SK-N-SH treated with all-trans-retinoic acid at 6 μM for 48 hours (cell line): ENCODE measurements around the gene KLRK1.
"Not testable (repeated sequence)": the region's sequence is repeated elsewhere in the genome, so short reads cannot be mapped to it uniquely, and the experiment has no call there.

Experiments used
- ATAC-seq: fragments of 200-7000 bp; cut with Tn5 transposase; 3 replicates; pipeline ENCODE4 v1.9.1; 2020; ENCODE audit warnings: mild to moderate bottlenecking, moderate library complexity
- ARNTL ChIP-seq: fragments of 450-650 bp; formaldehyde crosslinking; IDR thresholded peaks from 2 replicates; pipeline ENCODE4 v1.5.0; 2020; ENCODE audit warnings: low read depth, mild to moderate bottlenecking, moderate library complexity, borderline replicate concordance
- BACH2 ChIP-seq: fragments of 250-450 bp; sonication (Bioruptor Pico); IDR thresholded peaks from 2 replicates; pipeline ENCODE4 v1.9.0; 2021; ENCODE audit warnings: mild to moderate bottlenecking, borderline replicate concordance
- CSDC2 ChIP-seq: fragments of 250-450 bp; sonication (Bioruptor Pico); IDR thresholded peaks from 2 replicates; pipeline ENCODE4 v1.5.0; 2020; ENCODE audit warnings: mild to moderate bottlenecking, moderate library complexity
- ESRRG ChIP-seq: fragments of 250-450 bp; sonication (Bioruptor Pico); IDR thresholded peaks from 2 replicates; pipeline ENCODE4 v1.6.1; 2021; ENCODE audit warnings: mild to moderate bottlenecking
- GLIS3 ChIP-seq: fragments of 250-450 bp; sonication (Bioruptor Pico); IDR thresholded peaks from 2 replicates; pipeline ENCODE4 v1.5.0; 2020; ENCODE audit warnings: mild to moderate bottlenecking, moderate library complexity
- ISL1 ChIP-seq: fragments of 250-450 bp; sonication (Bioruptor Pico); IDR thresholded peaks from 2 replicates; pipeline ENCODE4 v2.1.2; 2022; ENCODE audit warnings: mild to moderate bottlenecking, moderate library complexity
- OSR1 ChIP-seq: fragments of 250-450 bp; sonication (Bioruptor Pico); IDR thresholded peaks from 2 replicates; pipeline ENCODE4 v1.8.0; 2022; ENCODE audit warnings: moderate library complexity, mild to moderate bottlenecking, inconsistent platforms
- PPARA ChIP-seq: fragments of 250-450 bp; sonication (Bioruptor Pico); IDR thresholded peaks from 2 replicates; pipeline ENCODE4 v1.5.0; 2020; ENCODE audit warnings: mild to moderate bottlenecking, borderline replicate concordance
- RARB ChIP-seq: fragments of 250-450 bp; sonication (Bioruptor Pico); IDR thresholded peaks from 2 replicates; pipeline ENCODE4 v1.8.0; 2021; ENCODE audit warnings: mild to moderate bottlenecking, moderate library complexity
- SNAI2 ChIP-seq: fragments of 250-450 bp; sonication (Bioruptor Pico); IDR thresholded peaks from 2 replicates; pipeline ENCODE4 v1.5.0; 2020; ENCODE audit warnings: mild to moderate bottlenecking, moderate library complexity
- TOX ChIP-seq: fragments of 250-450 bp; sonication (Bioruptor Pico); IDR thresholded peaks from 2 replicates; pipeline ENCODE4 v1.8.0; 2021; ENCODE audit warnings: mild to moderate bottlenecking, moderate library complexity, borderline replicate concordance
- ZFP3 ChIP-seq: fragments of 250-450 bp; sonication (Bioruptor Pico); IDR thresholded peaks from 2 replicates; pipeline ENCODE4 v1.5.0; 2020; ENCODE audit warnings: mild to moderate bottlenecking, moderate library complexity
- ZNF8 ChIP-seq: fragments of 450-650 bp; formaldehyde crosslinking; IDR thresholded peaks from 2 replicates; pipeline ENCODE4 v1.5.0; 2020; ENCODE audit warnings: mild to moderate bottlenecking, moderate library complexity
- TF ChIP-seq, protein P1 (sequence below): fragments of 250-450 bp; sonication (Bioruptor Pico); IDR thresholded peaks from 2 replicates; pipeline ENCODE4 v1.8.0; 2020; ENCODE audit warnings: mild to moderate bottlenecking, moderate library complexity, borderline replicate concordance
- TF ChIP-seq, protein P2 (sequence below): fragments of 250-450 bp; sonication (Bioruptor Pico); IDR thresholded peaks from 2 replicates; pipeline ENCODE4 v1.5.0; 2020; ENCODE audit warnings: mild to moderate bottlenecking, moderate library complexity
- TF ChIP-seq, protein P3 (sequence below): fragments of 250-450 bp; sonication (Bioruptor Pico); IDR thresholded peaks from 2 replicates; pipeline ENCODE4 v1.5.1; 2020; ENCODE audit warnings: low read depth, mild to moderate bottlenecking, moderate library complexity

The KLRK1 gene

DNA sequence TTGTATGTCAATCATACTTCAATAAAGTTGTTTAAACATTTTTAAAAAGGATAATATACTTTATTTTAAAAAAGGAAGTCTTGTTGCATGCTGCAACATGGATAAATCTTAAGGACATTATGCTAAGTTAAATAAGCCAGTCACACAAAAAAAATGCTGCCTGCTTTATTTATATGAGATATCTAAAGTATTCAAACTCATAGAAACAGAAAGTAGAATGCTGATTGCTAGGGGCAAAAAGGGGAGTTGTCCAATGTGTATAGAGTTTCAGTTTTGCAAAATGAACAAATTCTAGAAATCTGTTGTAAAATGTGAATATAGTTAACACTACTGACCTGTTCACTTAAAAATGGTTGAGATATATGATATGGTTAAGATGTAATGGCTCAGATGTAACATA, 11.0 kb upstream of the KLRK1 start:
- no peak for ATAC-seq
- TF ChIP-seq, protein P1, sequence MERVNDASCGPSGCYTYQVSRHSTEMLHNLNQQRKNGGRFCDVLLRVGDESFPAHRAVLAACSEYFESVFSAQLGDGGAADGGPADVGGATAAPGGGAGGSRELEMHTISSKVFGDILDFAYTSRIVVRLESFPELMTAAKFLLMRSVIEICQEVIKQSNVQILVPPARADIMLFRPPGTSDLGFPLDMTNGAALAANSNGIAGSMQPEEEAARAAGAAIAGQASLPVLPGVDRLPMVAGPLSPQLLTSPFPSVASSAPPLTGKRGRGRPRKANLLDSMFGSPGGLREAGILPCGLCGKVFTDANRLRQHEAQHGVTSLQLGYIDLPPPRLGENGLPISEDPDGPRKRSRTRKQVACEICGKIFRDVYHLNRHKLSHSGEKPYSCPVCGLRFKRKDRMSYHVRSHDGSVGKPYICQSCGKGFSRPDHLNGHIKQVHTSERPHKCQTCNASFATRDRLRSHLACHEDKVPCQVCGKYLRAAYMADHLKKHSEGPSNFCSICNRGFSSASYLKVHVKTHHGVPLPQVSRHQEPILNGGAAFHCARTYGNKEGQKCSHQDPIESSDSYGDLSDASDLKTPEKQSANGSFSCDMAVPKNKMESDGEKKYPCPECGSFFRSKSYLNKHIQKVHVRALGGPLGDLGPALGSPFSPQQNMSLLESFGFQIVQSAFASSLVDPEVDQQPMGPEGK (CRISPR knock-in tag), result no peak
- TF ChIP-seq BACH2 (CRISPR knock-in tag) (no peak), OSR1 (CRISPR knock-in tag) (no peak), GLIS3 (no peak), ESRRG (CRISPR knock-in tag) (no peak)

DNA sequence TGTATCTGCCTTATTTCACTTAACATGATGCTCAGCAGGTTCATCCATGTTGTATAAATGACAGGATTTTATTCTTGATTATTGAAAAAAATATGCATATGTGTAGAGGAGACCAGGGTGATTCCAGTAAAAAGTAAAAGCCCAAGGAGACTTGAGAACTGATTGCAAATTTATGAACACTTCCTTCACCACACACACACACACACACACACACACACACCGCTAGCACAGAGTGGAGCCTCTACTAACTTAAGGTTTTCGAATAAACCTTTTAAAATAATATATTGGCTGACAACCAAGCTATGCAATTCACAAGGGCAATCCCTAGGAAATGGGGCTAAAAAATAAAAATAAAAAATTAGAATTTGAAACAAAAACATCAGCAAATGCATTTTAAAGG, 8.3 kb upstream of the KLRK1 start:
- ATAC-seq, result no peak
- TF ChIP-seq SNAI2 (no peak), RARB (CRISPR knock-in tag) (no peak), ZFP3 (no peak), ESRRG (CRISPR knock-in tag) (no peak), ZNF8 (CRISPR knock-in tag) (no peak), ISL1 (CRISPR knock-in tag) (no peak)
- TF ChIP-seq, protein P1 (CRISPR knock-in tag), result no peak
- TF ChIP-seq, all 23 proteins: peak for 0

DNA sequence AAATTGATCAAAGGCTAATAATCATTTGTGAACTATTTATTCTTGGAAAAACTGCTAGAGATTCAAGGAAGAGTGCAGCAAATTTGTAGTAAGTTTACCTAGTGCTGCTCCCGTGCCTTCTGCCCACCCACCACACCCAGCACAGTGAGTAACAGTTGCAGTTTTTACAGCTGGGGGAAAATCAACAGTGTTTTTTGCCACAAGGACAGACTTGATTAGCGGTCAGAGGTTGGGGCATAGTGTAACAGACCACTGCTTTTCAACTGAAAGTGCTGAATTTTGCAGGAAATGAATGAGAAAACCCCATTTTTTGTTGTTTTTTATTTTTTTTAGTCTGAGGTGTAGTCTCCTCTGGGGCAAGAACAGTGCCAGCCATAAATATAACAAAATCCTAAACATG, 7.5 kb upstream of the KLRK1 start:
- ATAC-seq, result no peak
- TF ChIP-seq CSDC2 (CRISPR knock-in tag) (no peak), TOX (CRISPR knock-in tag) (no peak), ARNTL (CRISPR knock-in tag) (no peak), ESRRG (CRISPR knock-in tag) (no peak), OSR1 (CRISPR knock-in tag) (no peak), ISL1 (CRISPR knock-in tag) (no peak)
- TF ChIP-seq, protein P2, sequence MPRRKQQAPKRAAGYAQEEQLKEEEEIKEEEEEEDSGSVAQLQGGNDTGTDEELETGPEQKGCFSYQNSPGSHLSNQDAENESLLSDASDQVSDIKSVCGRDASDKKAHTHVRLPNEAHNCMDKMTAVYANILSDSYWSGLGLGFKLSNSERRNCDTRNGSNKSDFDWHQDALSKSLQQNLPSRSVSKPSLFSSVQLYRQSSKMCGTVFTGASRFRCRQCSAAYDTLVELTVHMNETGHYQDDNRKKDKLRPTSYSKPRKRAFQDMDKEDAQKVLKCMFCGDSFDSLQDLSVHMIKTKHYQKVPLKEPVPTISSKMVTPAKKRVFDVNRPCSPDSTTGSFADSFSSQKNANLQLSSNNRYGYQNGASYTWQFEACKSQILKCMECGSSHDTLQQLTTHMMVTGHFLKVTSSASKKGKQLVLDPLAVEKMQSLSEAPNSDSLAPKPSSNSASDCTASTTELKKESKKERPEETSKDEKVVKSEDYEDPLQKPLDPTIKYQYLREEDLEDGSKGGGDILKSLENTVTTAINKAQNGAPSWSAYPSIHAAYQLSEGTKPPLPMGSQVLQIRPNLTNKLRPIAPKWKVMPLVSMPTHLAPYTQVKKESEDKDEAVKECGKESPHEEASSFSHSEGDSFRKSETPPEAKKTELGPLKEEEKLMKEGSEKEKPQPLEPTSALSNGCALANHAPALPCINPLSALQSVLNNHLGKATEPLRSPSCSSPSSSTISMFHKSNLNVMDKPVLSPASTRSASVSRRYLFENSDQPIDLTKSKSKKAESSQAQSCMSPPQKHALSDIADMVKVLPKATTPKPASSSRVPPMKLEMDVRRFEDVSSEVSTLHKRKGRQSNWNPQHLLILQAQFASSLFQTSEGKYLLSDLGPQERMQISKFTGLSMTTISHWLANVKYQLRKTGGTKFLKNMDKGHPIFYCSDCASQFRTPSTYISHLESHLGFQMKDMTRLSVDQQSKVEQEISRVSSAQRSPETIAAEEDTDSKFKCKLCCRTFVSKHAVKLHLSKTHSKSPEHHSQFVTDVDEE (CRISPR knock-in tag), result no peak

DNA sequence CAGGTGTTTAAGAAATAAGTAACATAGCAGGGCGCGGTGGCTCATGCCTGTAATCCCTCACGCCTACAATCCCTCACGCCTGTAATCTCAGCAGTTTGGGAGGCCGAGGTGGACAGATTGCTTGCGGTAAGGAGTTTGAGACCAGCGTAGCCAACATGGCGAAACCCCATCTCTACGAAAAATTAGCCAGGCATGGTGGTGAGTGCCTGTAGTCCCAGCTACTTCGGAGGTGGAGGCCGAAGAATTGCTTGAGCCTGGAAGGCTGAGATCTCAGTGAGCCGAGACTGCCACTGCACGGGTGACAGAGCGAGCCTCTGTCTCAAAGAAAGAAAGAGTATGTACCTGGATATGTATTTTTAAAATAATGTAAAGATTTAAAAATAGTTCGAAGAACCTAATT, 6.3 kb upstream of the KLRK1 start:
- ATAC-seq, result not testable (repeated sequence)

DNA sequence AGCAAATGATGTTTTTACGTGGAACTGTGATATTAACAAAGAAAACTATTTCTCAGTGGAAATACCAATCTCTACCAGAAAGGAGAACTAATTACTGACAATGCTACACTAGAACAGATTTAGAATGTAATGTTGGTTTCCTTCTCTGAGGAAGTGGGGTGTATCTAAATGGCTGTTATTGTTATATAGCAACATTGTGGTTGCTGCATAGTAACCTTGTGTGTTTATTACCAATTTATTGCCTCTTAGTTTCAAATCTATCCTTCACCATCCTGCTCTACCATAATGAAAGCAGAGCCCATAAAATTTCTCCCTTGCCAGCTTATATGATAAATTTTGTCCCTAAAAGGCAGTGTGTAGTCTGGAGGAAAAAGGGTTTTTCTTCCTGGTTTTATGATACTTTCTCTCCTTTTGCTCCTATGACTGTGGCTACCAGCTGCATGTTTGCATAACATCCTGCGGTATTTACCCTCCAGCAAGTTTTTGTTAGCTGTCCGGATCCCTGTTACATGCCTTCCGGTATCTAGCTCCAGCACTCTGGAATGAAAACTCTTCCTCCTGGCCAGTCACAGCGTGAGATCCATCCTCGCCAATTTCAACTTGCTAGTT, 5.7 kb upstream of the KLRK1 start:
- TF ChIP-seq RARB (CRISPR knock-in tag) (no peak), CSDC2 (CRISPR knock-in tag) (no peak), PPARA (no peak)
- TF ChIP-seq, protein P3, sequence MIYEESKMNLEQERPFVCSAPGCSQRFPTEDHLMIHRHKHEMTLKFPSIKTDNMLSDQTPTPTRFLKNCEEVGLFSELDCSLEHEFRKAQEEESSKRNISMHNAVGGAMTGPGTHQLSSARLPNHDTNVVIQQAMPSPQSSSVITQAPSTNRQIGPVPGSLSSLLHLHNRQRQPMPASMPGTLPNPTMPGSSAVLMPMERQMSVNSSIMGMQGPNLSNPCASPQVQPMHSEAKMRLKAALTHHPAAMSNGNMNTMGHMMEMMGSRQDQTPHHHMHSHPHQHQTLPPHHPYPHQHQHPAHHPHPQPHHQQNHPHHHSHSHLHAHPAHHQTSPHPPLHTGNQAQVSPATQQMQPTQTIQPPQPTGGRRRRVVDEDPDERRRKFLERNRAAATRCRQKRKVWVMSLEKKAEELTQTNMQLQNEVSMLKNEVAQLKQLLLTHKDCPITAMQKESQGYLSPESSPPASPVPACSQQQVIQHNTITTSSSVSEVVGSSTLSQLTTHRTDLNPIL, result no peak
- ATAC-seq, result no peak

DNA sequence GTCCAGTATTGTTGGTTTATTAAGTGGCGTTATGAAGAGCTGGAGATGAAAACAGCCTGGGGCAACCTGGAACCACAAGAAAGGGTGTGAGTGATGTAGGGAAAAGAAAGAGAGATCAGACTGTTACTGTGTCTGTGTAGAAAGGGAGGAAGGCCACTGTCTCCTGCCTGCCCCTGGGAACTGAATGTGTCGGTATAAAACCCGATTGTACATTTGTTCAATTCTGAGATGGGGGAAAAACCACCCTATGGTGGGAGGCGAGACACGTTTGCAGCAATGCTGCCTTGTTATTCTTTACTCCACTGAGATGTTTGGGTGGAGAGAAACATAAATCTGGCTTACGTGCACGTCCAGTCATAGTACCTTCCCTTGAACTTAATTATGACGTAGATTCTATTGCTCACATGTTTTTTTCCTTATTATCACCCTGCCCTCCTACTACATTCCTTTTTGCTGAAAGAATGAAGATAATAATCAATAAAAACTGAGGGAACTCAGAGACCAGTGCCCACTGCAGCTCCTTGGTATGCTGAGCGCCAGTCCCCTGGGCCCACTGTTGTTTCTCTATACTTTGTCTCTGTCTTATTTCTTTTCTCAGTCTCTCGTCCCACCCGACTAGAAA, 4.8 kb upstream of the KLRK1 start:
- not testable (repeated sequence) for ATAC-seq
